ENCODE data around the gene CNN2. TPM values are rescaled to one million over a fixed set of nuclear protein-coding genes. Genes with fewer than 3 reads are reported as not detected.
A peak's percentile ranks its signal among the peaks of the same experiment; 100 is the strongest.

Gene CNN2
- total RNA-seq, 2 donors from 2014 or later, result 187 to 254 TPM

- Mint-ChIP-seq H3K9me3 (no peaks in the 10 kb centered on the region), H3K27ac (peak overlapping the region; percentile 84 to 96), H3K36me3 (peaks cover 0 to 9% of the 10 kb centered on the region in 2 donors)
- ATAC-seq (peak; percentile 17 to 45), DNase-seq (ENCODE audit: low spot score in 2 of 2) (peak; percentile 33 to 68)
These were observed 61.5 kb downstream of the CNN2 start for GRCh38 chr19:1087813-1088415.

DNA sequence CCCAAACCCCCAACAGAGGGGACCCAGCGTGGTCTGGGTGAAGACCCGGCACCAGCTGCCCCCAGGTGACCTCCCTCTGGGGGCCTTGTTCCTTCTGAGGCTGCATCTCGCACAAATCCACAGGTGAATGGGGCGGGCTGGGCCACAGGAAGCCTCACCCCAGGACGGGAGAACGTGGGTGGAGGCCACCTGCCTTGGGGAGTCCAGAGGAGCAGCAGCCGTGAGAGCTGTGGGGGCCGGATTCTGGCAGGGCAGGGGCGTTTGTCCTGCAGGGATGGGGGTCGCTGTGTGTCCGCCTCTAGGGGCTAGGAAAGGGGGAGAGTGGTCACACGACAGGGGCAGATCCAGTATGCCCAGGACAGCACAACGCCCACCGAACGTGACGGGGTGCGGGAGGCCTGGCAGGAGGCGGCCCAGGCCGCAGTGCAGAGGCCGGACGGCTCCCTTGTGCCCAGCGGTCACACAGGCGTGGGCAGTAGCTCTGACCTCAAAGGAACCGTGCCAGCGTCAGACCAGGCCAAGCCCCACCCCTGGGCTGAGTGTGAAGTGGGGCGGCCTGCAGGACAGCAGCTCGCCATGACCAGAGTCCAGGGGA is 62.1 kb downstream of the CNN2 start:
- H3K9me3 Mint-ChIP-seq, result no peaks in the 10 kb centered on the region
- peak overlapping the region; percentile 84 to 96 for H3K27ac Mint-ChIP-seq
- peaks cover 0 to 8% of the 10 kb centered on the region in 2 donors for H3K36me3 Mint-ChIP-seq
- DNase-seq (ENCODE audit: low spot score in 2 of 2) (no peak), ATAC-seq (peak; percentile 7)

Other genes starting within 250 kb of the CNN2 start
- 100 to 1,000 TPM; 485 to 591 TPM for gene PTBP1, start 229.2 kb upstream of the CNN2 start, total RNA-seq
- not detected for gene PLPPR3, start 204.7 kb upstream of the CNN2 start, total RNA-seq
- gene AZU1, start 198.8 kb upstream of the CNN2 start, total RNA-seq, result not detected
- not detected for gene PRTN3, start 185.6 kb upstream of the CNN2 start, total RNA-seq
- not detected for gene ELANE, start 174.3 kb upstream of the CNN2 start, total RNA-seq
- gene CFD, start 166.9 kb upstream of the CNN2 start, total RNA-seq, result 1 to 10 TPM in 1 of 2 donors, not detected in 1; 4.9 TPM
- gene MED16, start 133.4 kb upstream of the CNN2 start, total RNA-seq, result 10 to 100 TPM; 42.0 to 61.8 TPM
- gene RNU6-9, start 133.1 kb upstream of the CNN2 start, total RNA-seq, result not detected
- gene R3HDM4, start 113.4 kb upstream of the CNN2 start, total RNA-seq, result 100 to 1,000 TPM in 1 of 2 donors, 10 to 100 TPM in 1; 98.3 to 102 TPM
- 10 to 100 TPM; 10.9 to 32.4 TPM for gene KISS1R, start 109.3 kb upstream of the CNN2 start, total RNA-seq
- 10 to 100 TPM; 22.4 to 35.7 TPM for gene ARID3A, start 100.6 kb upstream of the CNN2 start, total RNA-seq
- gene WDR18, start 42.3 kb upstream of the CNN2 start, total RNA-seq, result 10 to 100 TPM; 55.5 to 83.8 TPM
- under 1 TPM; 0.07 to 0.19 TPM for gene GRIN3B, start 26.2 kb upstream of the CNN2 start, total RNA-seq
- gene TMEM259, start 5.5 kb upstream of the CNN2 start, total RNA-seq, result 100 to 1,000 TPM; 104 to 156 TPM
- not detected for gene RNU6-2, start 5.1 kb upstream of the CNN2 start, total RNA-seq
- 100 to 1,000 TPM in 1 of 2 donors, 10 to 100 TPM in 1; 17.8 to 105 TPM for gene ABCA7, start 13.5 kb downstream of the CNN2 start, total RNA-seq
- 100 to 1,000 TPM; 171 to 174 TPM for gene ARHGAP45, start 40.6 kb downstream of the CNN2 start, total RNA-seq
- 100 to 1,000 TPM; 248 to 259 TPM for gene POLR2E, start 68.8 kb downstream of the CNN2 start, total RNA-seq
- 100 to 1,000 TPM; 154 to 316 TPM for gene GPX4, start 77.4 kb downstream of the CNN2 start, total RNA-seq
- 100 to 1,000 TPM; 113 to 144 TPM for gene SBNO2, start 147.7 kb downstream of the CNN2 start, total RNA-seq
- 10 to 100 TPM; 73.1 to 86.4 TPM for gene STK11, start 179.2 kb downstream of the CNN2 start, total RNA-seq
- gene CBARP, start 211.4 kb downstream of the CNN2 start, total RNA-seq, result 1 to 10 TPM; 1.0 to 1.6 TPM
- gene ATP5F1D, start 215.1 kb downstream of the CNN2 start, total RNA-seq, result 100 to 1,000 TPM; 114 to 201 TPM
- gene MIDN, start 222.0 kb downstream of the CNN2 start, total RNA-seq, result 100 to 1,000 TPM in 1 of 2 donors, 10 to 100 TPM in 1; 52.9 to 113 TPM
- 100 to 1,000 TPM; 148 to 157 TPM for gene CIRBP, start 242.7 kb downstream of the CNN2 start, total RNA-seq
- gene FAM174C, start 248.9 kb downstream of the CNN2 start, total RNA-seq, result 10 to 100 TPM; 42.1 to 76.0 TPM